BLaER1 (cell line): ENCODE data around the gene CACNA1D.

Source experiments
- H3K27ac ChIP-seq: shearing (Covaris generic); formaldehyde crosslinking; 2 replicates; pipeline ENCODE4 v1.8.1; 2022
- H3K27me3 ChIP-seq: shearing (Covaris generic); formaldehyde crosslinking; 2 replicates; pipeline ENCODE4 v1.8.1; 2022
- H3K36me3 ChIP-seq: shearing (Covaris generic); formaldehyde crosslinking; 2 replicates; pipeline ENCODE4 v1.8.1; 2022
- H3K4me1 ChIP-seq: shearing (Covaris generic); formaldehyde crosslinking; 2 replicates; pipeline ENCODE4 v1.8.1; 2022
- H3K4me2 ChIP-seq: shearing (Covaris generic); formaldehyde crosslinking; 2 replicates; pipeline ENCODE4 v1.8.1; 2022
- H3K4me3 ChIP-seq: shearing (Covaris generic); formaldehyde crosslinking; 2 replicates; pipeline ENCODE4 v1.8.1; 2022
- H3K9ac ChIP-seq: shearing (Covaris generic); formaldehyde crosslinking; 2 replicates; pipeline ENCODE4 v1.8.1; 2022
- H3K9me3 ChIP-seq: shearing (Covaris generic); formaldehyde crosslinking; 2 replicates; pipeline ENCODE4 v1.8.1; 2022
- H4K20me1 ChIP-seq: shearing (Covaris generic); formaldehyde crosslinking; 2 replicates; pipeline ENCODE4 v1.8.1; 2022
- Cebpa-rat ChIP-seq: shearing (Covaris generic); IDR thresholded peaks from 2 replicates; pipeline ENCODE4 v1.8.1; 2022

CACNA1D gene

GRCh38 chr3:53495146-53495519 lies 722 bp downstream of the CACNA1D start:
- Histone ChIP-seq H3K4me2 (peak overlapping the region; percentile 93), H3K27me3 (peaks cover 65% of the 10 kb centered on the region), H3K4me3 (peak overlapping the region; percentile 63), H3K9ac (no peak overlapping the region), H4K20me1 (peaks cover 24% of the 10 kb centered on the region), H3K9me3 (no peaks in the 10 kb centered on the region), H3K4me1 (peaks cover 31% of the 10 kb centered on the region), H3K36me3 (no peaks in the 10 kb centered on the region), H3K27ac (no peak overlapping the region)
- TF ChIP-seq Cebpa-rat, result no peak

DNA sequence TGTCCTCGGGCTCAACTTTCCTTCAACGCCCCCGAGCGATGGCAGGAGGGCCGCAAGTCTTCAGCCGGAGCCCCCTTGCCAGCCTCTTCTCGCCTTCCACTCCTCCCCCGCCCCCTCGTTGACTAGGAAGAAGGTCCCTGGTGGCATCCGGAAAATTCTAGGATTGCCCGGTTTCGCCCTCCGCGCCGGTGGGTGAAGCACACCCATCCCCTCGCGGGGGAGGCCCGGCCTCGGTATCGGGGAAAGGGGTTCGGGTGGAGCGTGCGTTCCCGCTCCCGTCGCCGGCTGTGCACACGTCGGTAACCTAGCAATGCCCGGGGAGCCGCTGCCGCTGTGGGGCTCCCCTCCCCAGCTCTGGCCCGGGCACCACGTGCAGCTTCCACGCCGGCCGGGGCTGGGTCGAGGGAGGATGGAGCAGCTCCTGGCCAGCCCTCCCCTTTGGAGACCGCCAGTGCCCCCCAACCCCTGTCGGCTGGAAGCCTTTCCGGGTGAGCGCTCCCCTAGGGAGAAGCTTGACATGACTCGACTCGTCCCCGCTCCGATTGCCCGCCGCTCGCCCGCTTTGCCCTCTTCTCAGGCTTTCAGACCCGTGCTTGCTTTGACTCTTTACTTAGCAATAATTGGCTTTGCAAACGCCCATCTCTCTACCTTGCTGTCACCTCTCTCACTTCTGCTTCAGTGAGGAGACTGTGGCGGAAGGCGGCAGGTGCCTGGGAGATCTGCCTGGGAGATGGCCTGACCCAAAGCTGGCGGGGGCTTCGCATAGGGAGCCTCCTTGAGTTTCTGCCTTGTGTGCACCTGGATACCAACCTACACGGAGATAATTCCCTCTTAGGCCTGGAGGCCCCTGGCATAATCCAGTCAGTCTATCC lies 1.3 kb downstream of the CACNA1D start:
- TF ChIP-seq Cebpa-rat, result no peak
- Histone ChIP-seq H3K4me1 (peaks cover 31% of the 10 kb centered on the region), H3K27ac (no peak overlapping the region), H3K27me3 (peaks cover 65% of the 10 kb centered on the region), H3K4me2 (peak overlapping the region; percentile 93), H3K9ac (no peak overlapping the region), H3K4me3 (peak overlapping the region; percentile 63), H4K20me1 (peaks cover 24% of the 10 kb centered on the region), H3K9me3 (no peaks in the 10 kb centered on the region), H3K36me3 (no peaks in the 10 kb centered on the region)

DNA sequence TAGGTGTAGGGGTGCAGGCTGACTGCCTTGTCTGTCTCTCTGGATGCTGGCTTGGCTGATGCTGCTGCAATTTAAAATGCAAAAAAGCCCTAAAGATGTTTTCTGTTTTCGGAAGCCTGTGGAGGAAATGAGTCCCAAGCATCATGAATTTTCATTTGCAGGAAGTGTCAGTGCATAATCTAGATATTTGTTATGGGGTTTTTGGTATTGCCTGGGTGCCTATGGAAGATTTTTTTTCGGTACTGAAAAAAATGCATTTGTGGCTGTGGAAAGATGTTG lies 1.9 kb downstream of the CACNA1D start:
- Histone ChIP-seq H3K4me2 (peak overlapping the region; percentile 93; the same call in 1 of the 2 replicates), H4K20me1 (peaks cover 24% of the 10 kb centered on the region), H3K27me3 (peaks cover 65% of the 10 kb centered on the region), H3K9me3 (no peaks in the 10 kb centered on the region), H3K4me3 (no peak overlapping the region), H3K36me3 (no peaks in the 10 kb centered on the region), H3K9ac (no peak overlapping the region), H3K4me1 (peaks cover 31% of the 10 kb centered on the region), H3K27ac (no peak overlapping the region)
- TF ChIP-seq Cebpa-rat, result no peak

DNA sequence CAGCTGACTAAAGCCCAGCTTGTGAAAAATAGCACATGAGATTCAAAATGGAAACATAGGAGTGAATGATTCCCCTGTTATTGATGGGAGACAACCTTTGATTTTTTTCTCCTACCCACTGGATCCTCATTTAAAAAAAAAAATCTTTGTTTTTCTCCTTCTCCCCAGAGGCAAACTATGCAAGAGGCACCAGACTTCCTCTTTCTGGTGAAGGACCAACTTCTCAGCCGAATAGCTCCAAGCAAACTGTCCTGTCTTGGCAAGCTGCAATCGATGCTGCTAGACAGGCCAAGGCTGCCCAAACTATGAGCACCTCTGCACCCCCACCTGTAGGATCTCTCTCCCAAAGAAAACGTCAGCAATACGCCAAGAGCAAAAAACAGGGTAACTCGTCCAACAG lies 2.6 kb downstream of the CACNA1D start:
- Histone ChIP-seq H3K9me3 (no peaks in the 10 kb centered on the region), H3K36me3 (no peaks in the 10 kb centered on the region), H3K4me2 (peak overlapping the region; percentile 93), H3K27me3 (peaks cover 65% of the 10 kb centered on the region), H3K9ac (no peak overlapping the region), H3K27ac (no peak overlapping the region), H3K4me3 (no peak overlapping the region), H4K20me1 (peaks cover 24% of the 10 kb centered on the region), H3K4me1 (peaks cover 31% of the 10 kb centered on the region)
- no peak for TF ChIP-seq Cebpa-rat

DNA sequence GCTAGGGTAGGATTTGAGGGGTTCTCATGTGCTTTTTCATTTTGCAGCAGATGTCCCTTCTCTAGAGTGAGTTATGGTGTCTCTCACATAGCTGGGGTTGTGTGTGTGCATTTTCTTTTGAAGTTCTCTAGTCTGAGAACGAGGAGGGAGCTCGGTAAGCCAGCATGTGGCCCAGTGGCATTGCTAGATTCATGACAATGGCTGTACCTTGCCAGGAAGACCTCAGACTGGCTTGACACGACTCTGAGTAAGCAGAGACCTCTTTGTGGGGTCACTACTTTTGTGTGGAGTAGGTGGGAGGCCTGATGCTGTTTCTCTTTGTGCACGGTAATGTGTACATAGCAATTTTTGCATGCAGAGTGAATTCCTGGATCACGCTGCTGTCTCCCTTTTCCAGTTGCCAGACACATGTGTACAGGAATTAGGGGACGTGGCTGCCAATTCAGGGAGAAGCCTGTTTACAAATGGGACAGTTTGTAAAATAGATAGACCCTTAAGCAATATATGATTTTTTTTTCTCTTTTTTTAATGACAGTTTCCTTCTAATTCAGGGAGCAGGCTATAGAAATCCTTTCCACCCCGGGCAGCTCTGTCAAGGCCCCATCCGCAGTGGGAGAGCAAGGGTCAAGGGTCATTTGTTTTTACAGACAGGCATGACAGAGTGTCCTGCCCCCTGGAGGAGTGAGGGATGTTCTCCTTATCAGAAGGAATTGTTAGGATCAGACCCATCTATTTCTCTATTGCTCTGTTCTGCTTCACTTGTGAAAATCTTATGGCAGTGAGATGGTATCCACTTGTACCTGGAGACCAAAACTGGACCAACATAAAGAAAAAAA lies 4.6 kb downstream of the CACNA1D start:
- H3K4me3 ChIP-seq, result no peak overlapping the region
- H3K27ac ChIP-seq, result no peak overlapping the region
- H3K9ac ChIP-seq, result no peak overlapping the region
- peaks cover 17% of the 10 kb centered on the region for H4K20me1 ChIP-seq
- H3K9me3 ChIP-seq, result no peaks in the 10 kb centered on the region
- peaks cover 43% of the 10 kb centered on the region for H3K4me1 ChIP-seq
- no peak overlapping the region for H3K4me2 ChIP-seq
- no peaks in the 10 kb centered on the region for H3K36me3 ChIP-seq
- H3K27me3 ChIP-seq, result peaks cover 44% of the 10 kb centered on the region
- no peak for TF ChIP-seq Cebpa-rat

DNA sequence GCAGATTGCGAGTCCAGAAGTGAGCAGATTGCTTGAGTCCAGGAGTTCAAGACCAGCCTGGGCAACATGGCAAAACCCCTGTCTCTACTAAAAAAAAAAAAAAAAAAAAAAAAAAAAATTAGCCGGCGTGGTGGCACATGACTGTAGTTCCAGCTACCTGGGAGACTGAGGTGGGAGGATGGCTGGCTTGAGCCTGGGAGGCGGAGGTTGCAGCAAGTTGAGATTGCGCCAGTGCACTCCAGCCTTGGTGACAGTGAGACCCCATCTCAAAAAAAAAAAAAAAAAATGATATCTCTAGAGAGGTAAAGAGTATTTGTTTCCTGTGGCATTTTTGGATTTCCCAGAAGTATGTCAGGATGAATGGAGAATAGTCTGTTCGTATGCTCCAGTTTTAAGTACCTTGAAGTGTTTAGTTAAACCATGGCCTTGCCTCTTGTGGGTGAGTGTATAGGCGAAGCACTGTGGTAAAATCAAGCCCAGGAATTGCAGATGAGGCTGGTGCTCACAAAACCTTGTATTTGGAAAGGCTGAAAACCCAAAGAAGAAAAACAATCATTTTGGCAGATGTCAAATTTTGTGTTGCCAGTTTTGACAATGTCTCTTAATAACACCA lies 5.9 kb downstream of the CACNA1D start:
- H3K4me3 ChIP-seq, result no peak overlapping the region
- H3K27me3 ChIP-seq, result peaks cover 32% of the 10 kb centered on the region
- H3K4me1 ChIP-seq, result peaks cover 49% of the 10 kb centered on the region
- H3K9me3 ChIP-seq, result no peaks in the 10 kb centered on the region
- no peak for TF ChIP-seq Cebpa-rat
- H3K4me2 ChIP-seq, result no peak overlapping the region
- H3K27ac ChIP-seq, result no peak overlapping the region
- peaks cover 12% of the 10 kb centered on the region for H4K20me1 ChIP-seq
- no peaks in the 10 kb centered on the region for H3K36me3 ChIP-seq
- no peak overlapping the region for H3K9ac ChIP-seq

DNA sequence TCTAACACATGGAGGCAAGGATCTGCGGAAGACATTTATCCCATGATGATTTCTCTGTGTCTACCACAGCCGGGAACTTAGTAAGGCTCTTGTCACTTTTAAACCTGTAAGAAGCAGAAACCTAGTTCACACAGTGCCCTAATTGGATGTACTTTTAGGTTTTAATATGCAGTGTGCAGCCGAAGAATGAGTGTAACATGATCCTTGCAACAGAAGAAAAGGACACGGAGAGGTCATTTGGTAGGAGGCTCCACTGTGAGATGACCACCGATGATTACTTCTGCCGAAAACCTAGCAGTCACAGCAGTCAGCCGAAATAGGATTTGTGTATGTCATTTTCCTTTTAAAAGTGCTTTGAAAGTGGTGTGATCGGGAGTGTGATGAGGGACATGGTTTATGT lies 6.8 kb downstream of the CACNA1D start:
- H3K4me2 ChIP-seq, result no peak overlapping the region
- H4K20me1 ChIP-seq, result peaks cover 3% of the 10 kb centered on the region; the same call in 1 of the 2 replicates
- no peak overlapping the region for H3K27ac ChIP-seq
- no peak for TF ChIP-seq Cebpa-rat
- no peak overlapping the region for H3K9ac ChIP-seq
- H3K4me1 ChIP-seq, result peaks cover 49% of the 10 kb centered on the region
- no peak overlapping the region for H3K4me3 ChIP-seq
- H3K36me3 ChIP-seq, result no peaks in the 10 kb centered on the region
- H3K9me3 ChIP-seq, result no peaks in the 10 kb centered on the region
- H3K27me3 ChIP-seq, result peaks cover 23% of the 10 kb centered on the region

DNA sequence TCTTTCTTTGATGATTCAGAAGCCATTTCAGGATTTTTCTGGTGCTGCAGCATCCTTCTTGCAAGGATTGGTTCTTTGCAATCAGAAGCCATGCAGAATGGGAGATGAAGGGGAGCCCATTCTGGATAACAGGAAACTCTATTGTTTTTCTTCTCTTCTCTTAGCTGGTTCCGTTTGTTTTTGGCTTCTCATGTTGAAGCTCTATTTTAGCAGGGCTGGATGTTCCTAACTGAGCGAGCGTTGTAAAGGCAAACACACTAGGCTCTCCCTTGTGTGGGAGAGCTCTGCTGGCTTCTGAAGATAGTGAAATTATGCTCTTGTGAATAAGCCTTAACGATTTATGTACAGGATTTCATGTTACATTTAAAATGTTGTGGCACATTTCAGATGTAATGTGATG lies 8.3 kb downstream of the CACNA1D start:
- Histone ChIP-seq H3K9ac (no peak overlapping the region), H3K27ac (no peak overlapping the region), H3K4me3 (no peak overlapping the region), H3K36me3 (no peaks in the 10 kb centered on the region), H3K4me1 (peaks cover 41% of the 10 kb centered on the region), H3K9me3 (no peaks in the 10 kb centered on the region), H3K4me2 (peak overlapping the region; percentile 71), H3K27me3 (peaks cover 7% of the 10 kb centered on the region; the same call in 1 of the 2 replicates), H4K20me1 (no peaks in the 10 kb centered on the region)
- no peak for TF ChIP-seq Cebpa-rat

GRCh38 chr3:53503195-53503594 lies 8.8 kb downstream of the CACNA1D start:
- Histone ChIP-seq H3K36me3 (no peaks in the 10 kb centered on the region), H3K4me2 (peak overlapping the region; percentile 71), H3K9ac (no peak overlapping the region), H4K20me1 (no peaks in the 10 kb centered on the region), H3K4me3 (no peak overlapping the region), H3K9me3 (no peaks in the 10 kb centered on the region), H3K4me1 (peaks cover 41% of the 10 kb centered on the region), H3K27me3 (peaks cover 3% of the 10 kb centered on the region; the same call in 1 of the 2 replicates), H3K27ac (no peak overlapping the region)
- TF ChIP-seq Cebpa-rat, result no peak
